Ectodermal cell (in vitro differentiated cells): ENCODE data around the gene CCDC78.
A peak's percentile ranks its signal among the peaks of the same experiment; 100 is the strongest.

Experiments used
- H3K27ac ChIP-seq: 2 replicates; pipeline ENCODE4 v1.7.0; 2013; ENCODE audit warnings: mild to moderate bottlenecking, low read depth, low read length; ENCODE audit not compliant: insufficient read depth, poor library complexity, severe bottlenecking
- H3K27me3 ChIP-seq: 2 replicates; pipeline ENCODE4 v1.7.0; 2013; ENCODE audit warnings: mild to moderate bottlenecking, low read length; ENCODE audit not compliant: insufficient read depth, control insufficient read depth, poor library complexity, severe bottlenecking
- H3K36me3 ChIP-seq: one replicate; pipeline ENCODE4 v1.7.0; 2013; ENCODE audit warnings: low read length; ENCODE audit not compliant: control insufficient read depth, insufficient read depth
- H3K4me1 ChIP-seq: one replicate; pipeline ENCODE4 v1.7.0; 2013; ENCODE audit warnings: low read length; ENCODE audit not compliant: control insufficient read depth, insufficient read depth
- H3K4me3 ChIP-seq: 2 replicates; pipeline ENCODE4 v1.7.0; 2013; ENCODE audit warnings: low read depth, low read length, control low read depth; ENCODE audit not compliant: insufficient read depth
- H3K9me3 ChIP-seq: 2 replicates; pipeline ENCODE4 v1.7.0; 2013; ENCODE audit warnings: mild to moderate bottlenecking, low read length, moderate library complexity; ENCODE audit not compliant: control insufficient read depth
- WGBS, 2 experiments: methylation state at CpG; one replicate each; pipeline ENCODE4 v1.1.7; 2013; ENCODE audit warnings: missing lambda C conversion rate in 2 of 2; 5-methylcytosine and 5-hydroxymethylcytosine counted together

CCDC78 gene

DNA sequence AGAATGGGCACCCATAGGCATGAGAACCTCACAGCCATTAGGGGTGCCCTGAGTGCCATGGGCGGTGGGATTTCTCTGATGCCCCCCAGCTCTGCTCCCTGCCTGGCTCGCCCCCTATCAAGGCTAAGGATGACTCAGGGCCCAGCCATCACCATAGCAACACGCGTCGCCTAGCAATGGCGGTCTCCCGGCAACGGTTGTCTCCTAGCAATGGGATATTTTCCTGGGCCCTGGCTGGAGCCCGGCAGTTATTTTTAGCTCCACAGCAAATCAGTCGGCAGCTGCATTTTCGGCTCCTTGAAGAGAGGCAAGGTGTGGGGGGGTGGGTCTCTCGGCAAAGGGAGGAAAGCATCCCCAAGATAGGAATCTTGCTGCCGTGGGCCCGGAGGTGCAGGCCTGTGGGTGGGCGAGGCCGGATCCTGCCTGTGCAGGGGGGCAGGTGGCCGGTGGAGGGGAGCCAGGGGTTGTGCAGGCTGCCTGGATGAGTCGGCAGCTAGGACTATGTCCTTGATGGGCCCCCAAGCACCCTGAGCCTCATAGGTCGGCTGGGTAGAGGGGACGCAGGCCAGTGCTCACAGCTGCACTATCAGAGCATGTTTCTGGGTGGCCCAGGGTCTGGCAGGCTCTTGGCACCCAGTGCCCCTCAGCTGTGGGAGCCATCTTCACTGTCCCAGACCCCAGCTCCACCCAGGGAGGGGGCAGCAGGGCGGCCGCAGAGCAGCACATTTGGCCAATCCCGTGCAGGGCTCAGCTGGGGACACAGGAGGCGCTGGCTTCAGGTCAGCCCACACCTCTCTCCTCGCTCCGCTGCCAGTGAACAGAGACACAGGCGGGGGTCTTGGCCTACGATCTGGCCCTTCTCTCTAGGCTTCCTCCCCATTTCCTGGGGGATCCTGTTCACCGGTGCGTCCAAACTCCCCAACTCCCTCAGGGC lies 16.4 kb downstream of the CCDC78 start:
- Histone ChIP-seq H3K27ac (peak overlapping the region; percentile 89), H3K9me3 (no peaks in the 10 kb centered on the region), H3K4me1 (peaks cover 39% of the 10 kb centered on the region), H3K36me3 (no peaks in the 10 kb centered on the region), H3K4me3 (no peak overlapping the region), H3K27me3 (peaks cover 88% of the 10 kb centered on the region)
- WGBS, 2 experiments, result 40 to 42% methylated on average over 30 of the region's 30 CpGs

DNA sequence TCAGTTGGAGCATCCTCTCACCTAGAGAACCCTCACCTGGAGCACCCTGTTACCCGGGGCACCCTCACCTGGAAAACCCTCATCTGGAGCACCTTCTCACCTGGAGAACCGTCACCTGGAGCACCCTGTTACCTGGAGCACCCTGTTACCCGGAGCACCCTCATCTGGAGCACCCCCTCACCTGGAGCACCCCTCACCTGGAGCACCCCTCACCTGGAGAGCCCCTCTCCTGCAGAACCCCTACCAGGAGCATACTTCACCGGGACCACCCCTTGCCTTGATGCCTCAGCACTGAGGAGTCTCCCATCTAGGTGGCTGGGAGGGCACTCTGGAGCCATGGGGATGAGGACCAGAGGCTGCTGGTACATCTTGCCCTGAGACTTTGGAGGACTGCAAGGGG lies 17.3 kb downstream of the CCDC78 start:
- Histone ChIP-seq H3K4me3 (no peak overlapping the region), H3K9me3 (no peaks in the 10 kb centered on the region), H3K27me3 (peaks cover 90% of the 10 kb centered on the region), H3K27ac (no peak overlapping the region), H3K36me3 (no peaks in the 10 kb centered on the region), H3K4me1 (peaks cover 37% of the 10 kb centered on the region)
- 76 to 84% methylated on average over 3 of the region's 4 CpGs for WGBS, 2 experiments

DNA sequence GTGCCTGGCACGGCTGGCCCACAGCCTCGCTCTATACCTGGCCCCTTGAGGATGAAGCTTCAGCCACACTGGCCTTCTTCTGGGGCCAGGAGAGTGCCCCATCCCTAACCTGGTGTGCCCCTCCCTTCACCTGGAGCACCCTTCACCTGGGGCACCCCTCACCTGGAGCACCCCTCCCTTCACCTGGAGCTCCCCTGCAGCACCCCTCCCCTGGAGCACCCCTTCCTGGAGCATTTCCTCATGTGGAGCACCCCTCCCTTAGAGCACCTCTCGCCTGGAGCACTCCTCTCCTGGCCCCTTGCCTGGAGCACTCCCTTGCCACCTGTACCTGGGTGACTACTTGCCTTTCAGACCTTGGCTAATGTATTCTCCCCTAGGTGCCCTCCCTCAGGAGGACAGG lies 18.2 kb downstream of the CCDC78 start:
- 61 to 71% methylated on average over 3 of the region's 3 CpGs for WGBS, 2 experiments
- Histone ChIP-seq H3K9me3 (no peaks in the 10 kb centered on the region), H3K27me3 (peaks cover 93% of the 10 kb centered on the region), H3K4me1 (peaks cover 37% of the 10 kb centered on the region), H3K27ac (no peak overlapping the region), H3K4me3 (no peak overlapping the region), H3K36me3 (no peaks in the 10 kb centered on the region)

DNA sequence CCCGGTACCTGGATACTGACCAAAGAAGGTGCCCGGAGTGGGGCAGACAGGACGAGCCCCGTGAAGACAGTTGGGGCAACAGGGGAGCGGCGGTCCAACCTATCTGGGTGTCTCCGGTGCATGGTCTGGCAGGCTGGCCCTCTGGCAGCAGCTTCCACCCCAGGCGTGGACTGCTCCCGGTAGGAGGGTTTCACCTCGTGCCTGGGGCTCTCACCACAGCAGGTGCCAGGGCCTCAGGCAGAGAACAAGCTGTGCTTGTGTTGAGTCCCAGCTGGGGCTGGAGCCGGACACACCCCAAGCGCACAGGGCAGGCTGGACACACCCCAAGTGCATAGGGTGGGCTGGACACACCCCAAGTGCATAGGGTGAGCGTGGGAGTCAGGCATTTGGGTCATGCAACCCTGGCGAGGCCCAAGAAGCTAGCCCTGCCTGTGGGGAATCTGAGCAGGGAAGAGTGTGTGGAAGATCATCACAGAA lies 19.1 kb downstream of the CCDC78 start:
- Histone ChIP-seq H3K27ac (no peak overlapping the region), H3K36me3 (no peaks in the 10 kb centered on the region), H3K27me3 (peaks cover 94% of the 10 kb centered on the region), H3K4me3 (no peak overlapping the region), H3K4me1 (peaks cover 37% of the 10 kb centered on the region), H3K9me3 (no peaks in the 10 kb centered on the region)
- WGBS, 2 experiments, result 44 to 47% methylated on average over 14 of the region's 14 CpGs

DNA sequence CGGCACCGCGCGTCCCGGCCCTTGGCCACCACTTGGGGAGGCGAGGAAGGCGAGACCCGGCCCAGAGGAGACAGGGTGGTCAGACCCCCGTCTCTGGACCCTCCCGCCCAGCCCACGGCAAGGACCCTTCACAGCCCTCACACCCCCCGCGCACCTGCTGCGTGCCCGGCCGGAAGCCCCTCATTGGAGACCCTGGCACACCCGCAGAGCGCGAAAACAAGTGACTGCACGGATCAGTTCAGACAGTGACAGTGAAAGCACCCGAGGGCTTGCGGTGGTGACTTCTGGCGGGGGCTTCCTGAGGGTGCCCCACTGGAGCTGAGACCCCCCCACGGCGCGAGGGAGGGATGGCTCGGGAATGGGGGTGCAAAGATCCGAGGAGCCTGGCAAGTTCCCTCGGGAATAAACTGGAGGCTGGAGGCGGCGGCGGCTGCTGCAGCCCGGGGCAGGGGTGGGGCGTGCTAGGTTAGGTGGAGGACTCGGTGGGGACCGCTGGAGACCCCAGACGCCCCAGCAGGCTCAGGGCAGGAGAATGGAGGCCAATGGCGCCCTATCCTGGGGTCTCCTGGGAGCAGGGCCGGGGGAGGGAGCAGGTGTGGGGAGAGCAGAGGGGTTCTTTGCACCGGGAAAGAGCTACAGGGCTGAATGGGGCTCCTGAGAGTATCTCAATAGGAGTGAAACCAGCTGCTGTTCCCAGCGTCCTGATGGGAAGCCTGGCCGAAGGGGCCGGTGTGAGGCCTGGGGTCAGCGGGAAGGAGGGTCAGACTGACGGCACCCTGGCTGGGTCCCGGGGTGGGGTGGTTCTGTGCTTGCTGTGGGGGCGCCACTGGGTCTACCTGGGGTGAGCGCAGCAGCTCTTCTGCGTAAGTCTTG lies 19.8 kb downstream of the CCDC78 start:
- Histone ChIP-seq H3K27ac (no peak overlapping the region), H3K9me3 (no peaks in the 10 kb centered on the region), H3K4me1 (peaks cover 34% of the 10 kb centered on the region), H3K36me3 (no peaks in the 10 kb centered on the region), H3K27me3 (peaks cover 96% of the 10 kb centered on the region), H3K4me3 (no peak overlapping the region)
- 5 to 6% methylated on average over 49 of the region's 49 CpGs for WGBS, 2 experiments

DNA sequence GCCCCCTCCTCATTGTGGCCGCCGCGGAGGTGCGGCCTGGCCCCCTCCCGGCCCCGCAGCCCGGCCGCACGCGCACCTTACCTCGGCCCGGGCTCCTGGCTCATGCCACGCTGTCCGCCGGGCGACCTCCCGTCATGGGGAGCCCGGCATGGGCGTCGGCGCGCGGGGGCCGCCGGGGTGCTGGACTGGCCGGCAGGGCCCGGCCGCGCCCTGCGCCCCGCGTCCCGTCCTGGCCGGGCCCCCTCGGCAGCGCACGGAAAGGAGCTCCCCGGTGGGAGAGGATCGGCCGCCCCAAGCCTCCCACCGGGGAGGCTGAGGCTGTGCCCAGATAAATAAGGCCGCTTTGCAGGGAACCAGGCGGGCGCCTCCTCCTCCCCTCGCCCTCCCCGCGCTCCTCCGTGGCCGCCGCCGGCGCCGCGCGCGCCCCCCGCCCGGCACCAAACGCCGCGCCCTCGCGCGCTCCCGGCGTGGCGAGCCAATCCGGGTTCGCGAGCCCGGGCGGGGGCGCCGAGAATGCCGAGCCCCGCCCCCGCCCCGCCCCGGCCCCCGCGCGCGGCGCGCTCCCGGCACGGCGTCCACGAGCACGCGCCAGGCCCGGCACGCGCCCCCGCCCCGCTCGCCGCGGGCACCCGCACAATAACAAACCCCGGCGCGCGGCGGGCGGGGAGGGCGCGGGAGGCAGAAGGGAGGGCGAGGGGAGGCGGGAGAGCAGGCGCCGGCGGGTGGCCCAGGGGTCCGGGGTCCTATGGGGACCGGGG lies 20.6 kb downstream of the CCDC78 start, which contains the start of gene FBXL16:
Gene FBXL16 (minus strand): TSS at position 371 of the 758 bp plus-strand sequence. CDS start 8,396 bp downstream, outside the sequence.
- Histone ChIP-seq H3K36me3 (no peaks in the 10 kb centered on the region), H3K9me3 (no peaks in the 10 kb centered on the region), H3K27ac (no peak within 1 kb of the TSS), H3K27me3 (peaks cover 96% of the 10 kb centered on the region), H3K4me3 (peak within 1 kb of the TSS; percentile 13), H3K4me1 (peaks cover 26% of the 10 kb centered on the region)
- 1% methylated on average over 115 of the region's 115 CpGs for WGBS, 2 experiments

DNA sequence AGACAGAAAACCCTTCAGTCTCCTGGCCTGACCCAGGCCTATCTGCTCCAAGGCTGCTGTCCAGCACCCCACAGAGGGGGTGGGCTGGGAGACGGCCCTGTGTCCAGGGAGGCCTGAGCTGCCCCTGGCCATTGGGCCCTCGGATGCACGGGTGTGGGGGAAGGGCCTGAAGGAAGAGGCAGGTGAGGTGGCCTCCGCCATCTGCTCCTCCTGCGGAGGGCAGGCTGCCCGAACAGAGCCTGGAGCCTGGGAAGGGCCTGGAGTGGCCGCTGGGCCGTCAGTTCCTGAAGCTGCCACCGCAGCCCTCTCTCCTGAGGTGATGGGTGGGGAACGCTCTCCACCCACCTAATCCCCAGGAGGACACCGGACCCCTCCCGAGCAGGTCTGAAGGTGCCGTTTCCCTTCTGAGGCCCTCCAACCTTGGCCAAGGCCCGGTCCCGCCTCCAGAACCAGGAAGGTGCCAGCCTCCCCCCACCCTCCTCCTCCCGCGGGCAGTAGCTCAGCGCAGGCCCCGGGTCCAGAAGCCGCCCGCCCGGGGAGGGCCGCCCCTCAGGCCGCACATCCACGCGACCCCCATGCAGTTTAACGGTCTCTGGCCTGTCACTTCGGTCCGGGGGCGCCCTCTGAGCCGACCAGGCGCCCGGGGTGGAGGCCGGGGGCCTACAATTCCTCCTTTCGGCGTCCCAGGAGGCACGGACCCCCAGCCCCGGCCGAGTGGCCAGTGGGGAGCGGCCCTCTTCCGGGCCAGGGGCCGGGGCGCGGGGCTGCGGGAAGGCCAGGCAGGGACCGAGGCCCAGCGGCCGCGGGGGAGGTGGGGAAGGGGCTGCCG lies 21.5 kb downstream of the CCDC78 start:
- Histone ChIP-seq H3K9me3 (no peaks in the 10 kb centered on the region), H3K36me3 (no peaks in the 10 kb centered on the region), H3K4me1 (peaks cover 18% of the 10 kb centered on the region), H3K27ac (no peak overlapping the region), H3K4me3 (no peak overlapping the region), H3K27me3 (peaks cover 98% of the 10 kb centered on the region)
- WGBS, 2 experiments, result 21 to 23% methylated on average over 50 of the region's 50 CpGs

DNA sequence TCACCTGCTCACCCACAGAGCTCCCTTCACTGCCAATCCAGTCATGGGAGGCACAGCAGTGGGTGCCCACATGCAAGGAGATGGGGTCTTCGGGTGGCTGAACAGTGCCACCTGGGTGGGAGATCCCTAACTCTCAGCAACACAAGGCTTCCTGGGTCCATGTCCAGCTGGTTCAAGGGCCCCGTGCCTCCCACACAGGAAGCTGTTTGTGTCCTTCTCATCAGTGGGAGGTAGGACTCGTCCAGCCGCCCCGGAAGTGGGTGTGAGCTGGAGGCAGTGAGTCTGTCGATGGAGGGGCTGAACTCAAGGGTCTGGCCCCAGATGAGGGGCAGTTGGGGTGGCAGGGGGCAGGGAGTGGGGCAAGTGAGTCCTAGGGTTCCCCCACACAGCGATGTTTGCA lies 22.2 kb downstream of the CCDC78 start:
- 77 to 82% methylated on average over 7 of the region's 7 CpGs for WGBS, 2 experiments
- Histone ChIP-seq H3K4me3 (no peak overlapping the region), H3K27me3 (peaks cover 100% of the 10 kb centered on the region), H3K27ac (no peak overlapping the region), H3K36me3 (no peaks in the 10 kb centered on the region), H3K4me1 (peaks cover 12% of the 10 kb centered on the region), H3K9me3 (no peaks in the 10 kb centered on the region)

DNA sequence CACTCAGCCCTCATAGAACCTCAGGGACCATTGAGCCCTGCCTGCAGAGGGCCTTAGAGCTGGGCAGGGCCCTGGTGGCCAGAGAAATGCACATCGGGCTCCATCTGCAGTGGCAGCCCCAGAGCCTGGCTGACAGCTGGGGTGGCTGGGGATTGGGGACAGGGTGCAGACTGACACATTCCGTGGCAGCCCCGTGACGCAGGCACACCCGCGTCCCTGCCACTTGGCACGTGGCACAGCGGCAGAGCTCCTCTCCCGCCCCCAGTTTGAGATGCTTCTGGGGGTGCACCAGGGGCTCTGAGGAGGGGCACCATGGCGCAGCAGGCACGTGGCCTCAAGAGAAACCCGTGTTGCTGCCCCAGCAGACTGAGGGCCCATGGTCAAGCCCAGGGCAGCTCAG lies 22.8 kb downstream of the CCDC78 start:
- H3K9me3 ChIP-seq, result no peaks in the 10 kb centered on the region
- H3K36me3 ChIP-seq, result no peaks in the 10 kb centered on the region
- H3K4me3 ChIP-seq, result no peak overlapping the region
- H3K4me1 ChIP-seq, result peaks cover 12% of the 10 kb centered on the region
- peaks cover 100% of the 10 kb centered on the region for H3K27me3 ChIP-seq
- WGBS, 2 experiments, result 81 to 84% methylated on average over 12 of the region's 12 CpGs
- no peak overlapping the region for H3K27ac ChIP-seq
